IMR-90 (cell line): ENCODE data around the gene GPC6. TPM values are rescaled to one million over a fixed set of nuclear protein-coding genes. Genes with fewer than 3 reads are reported as not detected.

Source experiments
- ATAC-seq: fragments of 200-7000 bp; cut with Tn5 transposase; 2 replicates; pipeline ENCODE4 v1.9.1; 2020; ENCODE audit warnings: low read depth, mild to moderate bottlenecking, moderate library complexity
- BruUV-seq: library from RNA; stranded (reverse); fragments of 400-500 nt; replicated peaks from 2 replicates; lab custom pipeline; 2021; lab: Mats Ljungman, UMichigan
- CTCF ChIA-PET: fragments of 300-600 bp; formaldehyde crosslinking; extraction: SDS; loops from one replicate; lab custom pipeline; 2021; ENCODE audit warnings: antibody characterized with exemption; lab: Yijun Ruan, JAX
- POLR2A ChIA-PET: fragments of 300-600 bp; sonication (Branson Sonifier 250); formaldehyde crosslinking; loops from one replicate; lab custom pipeline; 2022; ENCODE audit warnings: antibody characterized with exemption; ENCODE audit not compliant: unreplicated experiment; lab: Charles Lee
- DNase-seq: peaks from one replicate; pipeline ENCODE4 v3.0.0; 2013
- H2AFZ ChIP-seq: replicated peaks from 2 replicates; pipeline ENCODE3; 2013; ENCODE audit warnings: low read length, mild to moderate bottlenecking; ENCODE audit not compliant: poor library complexity
- H2AK5ac ChIP-seq: 2 replicates; pipeline ENCODE4 v1.6.1; 2013; ENCODE audit warnings: low read depth, low read length, inconsistent platforms
- H2AK9ac ChIP-seq: replicated peaks from 2 replicates; pipeline ENCODE3; 2013; ENCODE audit warnings: mild to moderate bottlenecking, low read depth, low read length, moderate library complexity; ENCODE audit not compliant: poor library complexity
- H2BK120ac ChIP-seq: 2 replicates; pipeline ENCODE4 v1.6.1; 2013; ENCODE audit warnings: low read depth, low read length, inconsistent platforms
- H2BK15ac ChIP-seq: 3 replicates; pipeline ENCODE4 v1.6.1; 2013; ENCODE audit warnings: low read depth, low read length, inconsistent platforms
- H2BK20ac ChIP-seq: 2 replicates; pipeline ENCODE4 v1.6.1; 2013; ENCODE audit warnings: low read depth, mild to moderate bottlenecking, inconsistent platforms, low read length, moderate library complexity
- H2BK5ac ChIP-seq: 2 replicates; pipeline ENCODE4 v1.6.1; 2013; ENCODE audit warnings: mild to moderate bottlenecking, low read depth, low read length, inconsistent platforms; ENCODE audit not compliant: poor library complexity, severe bottlenecking
- H3K14ac ChIP-seq: replicated peaks from 2 replicates; pipeline ENCODE4 v1.6.1; 2013; ENCODE audit warnings: low read depth, low read length, inconsistent platforms
- H3K18ac ChIP-seq: 2 replicates; pipeline ENCODE4 v1.6.1; 2013; ENCODE audit warnings: low read depth, low read length, control low read depth
- H3K23ac ChIP-seq: 2 replicates; pipeline ENCODE4 v1.6.1; 2013; ENCODE audit warnings: low read depth, low read length, inconsistent platforms
- H3K27ac ChIP-seq: 2 replicates; pipeline ENCODE4 v1.5.1; 2013; ENCODE audit warnings: mild to moderate bottlenecking, control low read depth, low read length; ENCODE audit not compliant: insufficient read depth
- H3K27me3 ChIP-seq: 2 replicates; pipeline ENCODE4 v1.6.1; 2013; ENCODE audit warnings: low read length; ENCODE audit not compliant: control insufficient read depth, insufficient read depth
- H3K36me3 ChIP-seq: 2 replicates; pipeline ENCODE4 v1.6.1; 2013; ENCODE audit warnings: low read length, mixed read lengths; ENCODE audit not compliant: control insufficient read depth, insufficient read depth
- H3K4ac ChIP-seq: 2 replicates; pipeline ENCODE4 v1.6.1; 2013; ENCODE audit warnings: low read depth, low read length, inconsistent platforms
- H3K4me1 ChIP-seq: 2 replicates; pipeline ENCODE4 v1.6.1; 2013; ENCODE audit warnings: low read length, mixed read lengths; ENCODE audit not compliant: control insufficient read depth, insufficient read depth
- H3K4me2 ChIP-seq: 2 replicates; pipeline ENCODE4 v1.6.1; 2013; ENCODE audit warnings: low read depth, mild to moderate bottlenecking, control low read depth, low read length, moderate library complexity
- H3K4me3 ChIP-seq: 2 replicates; pipeline ENCODE4 v1.5.1; 2013; ENCODE audit warnings: low read depth, mild to moderate bottlenecking, control low read depth, low read length, moderate library complexity; ENCODE audit not compliant: insufficient read depth
- H3K56ac ChIP-seq: 2 replicates; pipeline ENCODE4 v1.6.1; 2013; ENCODE audit warnings: low read length, inconsistent platforms; ENCODE audit not compliant: insufficient read depth; ENCODE audit errors: extremely low read depth
- H3K79me1 ChIP-seq, 2 experiments: 2 replicates each; pipeline ENCODE4 v1.6.1; 2013; ENCODE audit warnings: low read length in 2 of 2, inconsistent platforms in 1 of 2, low read depth in 1 of 2
- H3K9ac ChIP-seq: 2 replicates; pipeline ENCODE4 v1.6.1; 2013; ENCODE audit warnings: low read depth, low read length, control low read depth
- H3K9me1 ChIP-seq: 2 replicates; pipeline ENCODE4 v1.6.1; 2013; ENCODE audit warnings: low read length, inconsistent platforms; ENCODE audit not compliant: insufficient read depth
- H3K9me3 ChIP-seq: 2 replicates; pipeline ENCODE4 v1.6.1; 2013; ENCODE audit warnings: low read length; ENCODE audit not compliant: control insufficient read depth, insufficient read depth
- H4K20me1 ChIP-seq: 2 replicates; pipeline ENCODE4 v1.6.1; 2013; ENCODE audit warnings: low read length, inconsistent platforms; ENCODE audit not compliant: insufficient read depth
- H4K5ac ChIP-seq: 2 replicates; pipeline ENCODE4 v1.6.1; 2013; ENCODE audit warnings: mild to moderate bottlenecking, low read depth, low read length, control low read depth
- H4K8ac ChIP-seq, 2 experiments: 2 replicates each; pipeline ENCODE4 v1.6.1; 2013; ENCODE audit warnings: low read depth in 2 of 2, low read length in 2 of 2, control low read depth in 1 of 2, inconsistent platforms in 1 of 2
- H4K91ac ChIP-seq: 2 replicates; pipeline ENCODE4 v1.6.1; 2013; ENCODE audit warnings: low read depth, low read length, inconsistent platforms; ENCODE audit not compliant: insufficient read depth
- BHLHE40 ChIP-seq: fragments of 150-350 bp; IDR thresholded peaks from 2 replicates; pipeline ENCODE4 v1.6.1; 2016; ENCODE audit warnings: mild to moderate bottlenecking, low read depth, low read length
- CEBPB ChIP-seq: IDR thresholded peaks from 2 replicates; pipeline ENCODE4 v1.6.1; 2012; ENCODE audit warnings: low read depth, low read length, improper control_type of control experiment
- CHD1 ChIP-seq: IDR thresholded peaks from 2 replicates; pipeline ENCODE4 v1.6.1; 2012; ENCODE audit warnings: low read depth, low read length, improper control_type of control experiment
- FOS ChIP-seq: fragments of 150-350 bp; IDR thresholded peaks from 2 replicates; pipeline ENCODE4 v1.6.1; 2016; ENCODE audit warnings: low read depth, low read length
- MAFK ChIP-seq: IDR thresholded peaks from 2 replicates; pipeline ENCODE4 v1.6.1; 2012; ENCODE audit warnings: low read depth, low read length, improper control_type of control experiment
- MAZ ChIP-seq: IDR thresholded peaks from 2 replicates; pipeline ENCODE4 v1.6.1; 2012; ENCODE audit warnings: low read depth, mild to moderate bottlenecking, low read length, improper control_type of control experiment, moderate library complexity, borderline replicate concordance
- MXI1 ChIP-seq: IDR thresholded peaks from 2 replicates; pipeline ENCODE4 v1.6.1; 2012; ENCODE audit warnings: low read depth, mild to moderate bottlenecking, low read length, moderate library complexity, borderline replicate concordance
- NFE2L2 ChIP-seq: fragments of 150-350 bp; IDR thresholded peaks from 2 replicates; pipeline ENCODE4 v1.6.1; 2016; ENCODE audit warnings: low read depth, mild to moderate bottlenecking, low read length
- POLR2A ChIP-seq: IDR thresholded peaks from 2 replicates; pipeline ENCODE4 v1.6.1; 2012; ENCODE audit warnings: mild to moderate bottlenecking, low read depth, low read length
- RAD21 ChIP-seq: IDR thresholded peaks from 2 replicates; pipeline ENCODE4 v1.6.1; 2012; ENCODE audit warnings: low read length, improper control_type of control experiment
- RCOR1 ChIP-seq: IDR thresholded peaks from 2 replicates; pipeline ENCODE4 v1.6.1; 2012; ENCODE audit warnings: mild to moderate bottlenecking, low read length, improper control_type of control experiment; ENCODE audit not compliant: insufficient replicate concordance
- RFX5 ChIP-seq: IDR thresholded peaks from 2 replicates; pipeline ENCODE4 v1.8.0; 2012; ENCODE audit warnings: low read depth, mild to moderate bottlenecking, low read length, moderate library complexity
- SMC3 ChIP-seq: fragments of 150-350 bp; IDR thresholded peaks from 2 replicates; pipeline ENCODE4 v1.6.1; 2016; ENCODE audit warnings: low read depth, mild to moderate bottlenecking, antibody characterized with exemption, low read length, moderate library complexity
- WGBS, 2 experiments: methylation state at CpG; one replicate each; pipeline versions ENCODE4 v1.1.5 to v1.1.7; 2013; ENCODE audit warnings: missing lambda C conversion rate in 2 of 2; ENCODE audit not compliant: insufficient read length in 1 of 2; ENCODE audit errors: extremely low coverage in 2 of 2; 5-methylcytosine and 5-hydroxymethylcytosine counted together
- dilution Hi-C: fragments of 300-500 bp; cut with HindIII; formaldehyde crosslinking; loops from one replicate; pipeline ENCODE4 v1.14.3; 2018; ENCODE audit warnings: low sequenced_read_pairs; ENCODE audit not compliant: unreplicated experiment
- in situ Hi-C: fragments of 300-500 bp; cut with MboI; formaldehyde crosslinking; loops from 3 replicates; pipeline ENCODE4 v1.14.3; 2019; ENCODE audit warnings: low sequenced_read_pairs, inconsistent platforms, mixed read lengths
- intact Hi-C: fragments of 100-400 bp; cut with micrococcal nuclease; formaldehyde crosslinking; loops from 2 replicates; pipeline ENCODE4 v1.10.0; 2022
- polyA plus RNA-seq, 3 experiments: library from polyadenylated mRNA; depleted of rRNA; stranded (reverse); fragments of >200 nt; gene quantifications; 2 replicates each; pipeline ENCODE4 v1.2.3, GENCODE V29; 2012; ENCODE audit warnings: low replicate concordance in 1 of 3
- total RNA-seq: library from RNA; depleted of rRNA; stranded (reverse); fragments of >200 nt; gene quantifications from 2 replicates; pipeline ENCODE4 v1.2.3, GENCODE V29; 2012
- TF ChIP-seq, protein P1 (sequence below): fragments of 150-350 bp; IDR thresholded peaks from 2 replicates; pipeline ENCODE4 v1.6.1; 2016; ENCODE audit warnings: low read depth, mild to moderate bottlenecking, low read length, moderate library complexity, borderline replicate concordance
- TF ChIP-seq, protein P2 (sequence below): fragments of 150-350 bp; IDR thresholded peaks from 2 replicates; pipeline ENCODE4 v1.6.1; 2017; ENCODE audit warnings: mild to moderate bottlenecking, antibody characterized with exemption, low read length, low read depth
- TF ChIP-seq, protein P3 (sequence below): conservative IDR thresholded peaks from 2 replicates; pipeline ENCODE4 v1.5.1; 2012; ENCODE audit warnings: mild to moderate bottlenecking, low read depth, low read length, improper control_type of control experiment

GPC6 gene
- total and polyA plus RNA-seq, 2 of the 4 experiments (the other 2 are of a cell fraction): 14.9 to 39.4 TPM

DNA sequence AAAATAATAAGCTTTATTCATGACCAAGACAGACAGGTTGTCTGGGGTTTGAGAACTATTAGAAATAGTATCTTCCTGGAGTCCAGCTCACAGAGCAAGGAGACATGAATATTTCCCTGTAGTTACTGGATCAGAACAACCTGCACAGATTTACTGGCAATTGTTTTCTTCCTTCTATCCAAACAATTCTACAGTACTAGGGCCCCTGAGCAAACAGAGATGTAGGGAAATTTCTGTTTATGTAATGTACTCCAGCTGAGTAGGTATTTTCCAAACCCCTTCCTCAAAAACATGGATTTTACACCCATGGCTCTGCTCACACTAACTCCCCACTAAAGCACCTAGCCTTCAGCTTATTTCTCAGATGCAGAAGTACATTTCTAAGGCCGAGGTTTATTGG is 557.6 kb downstream of the GPC6 start:
- Histone ChIP-seq H3K23ac (no peak overlapping the region), H4K91ac (no peak overlapping the region), H3K14ac (no peak overlapping the region), H3K36me3 (no peaks in the 10 kb centered on the region), H2AK5ac (no peak overlapping the region), H3K4me1 (no peaks in the 10 kb centered on the region), H3K79me1 (no peaks in the 10 kb centered on the region), H3K9me3 (no peaks in the 10 kb centered on the region), H3K4me3 (no peak overlapping the region), H3K9me1 (no peaks in the 10 kb centered on the region), H4K8ac (no peak overlapping the region), H3K27ac (no peak overlapping the region), H3K9ac (no peak overlapping the region), H3K4me2 (no peak overlapping the region), H2BK15ac (no peak overlapping the region), H2BK20ac (no peak overlapping the region), H3K4ac (no peak overlapping the region), H2BK120ac (no peak overlapping the region), H2AFZ (no peak overlapping the region), H2BK5ac (no peak overlapping the region), H3K56ac (no peak overlapping the region), H3K27me3 (no peaks in the 10 kb centered on the region), H4K5ac (no peak overlapping the region), H4K20me1 (no peaks in the 10 kb centered on the region), H2AK9ac (no peak overlapping the region), H3K18ac (no peak overlapping the region; the same call in 1 of the 2 replicates)
- ChIA-PET POLR2A (no interaction called here), CTCF (no interaction called here)
- in situ Hi-C loops (no loop called here), dilution Hi-C loops (no loop called here), intact Hi-C loops (no loop called here)
- WGBS, 2 experiments: no CpG with 5 or more reads among the region's 1 CpG
- TF ChIP-seq RAD21 (no peak), MAZ (no peak), CHD1 (no peak), BHLHE40 (no peak), RFX5 (no peak), RCOR1 (no peak), NFE2L2 (no peak), POLR2A (no peak), MAFK (no peak), SMC3 (no peak), MXI1 (no peak), FOS (no peak), CEBPB (no peak)
- TF ChIP-seq, protein P1, sequence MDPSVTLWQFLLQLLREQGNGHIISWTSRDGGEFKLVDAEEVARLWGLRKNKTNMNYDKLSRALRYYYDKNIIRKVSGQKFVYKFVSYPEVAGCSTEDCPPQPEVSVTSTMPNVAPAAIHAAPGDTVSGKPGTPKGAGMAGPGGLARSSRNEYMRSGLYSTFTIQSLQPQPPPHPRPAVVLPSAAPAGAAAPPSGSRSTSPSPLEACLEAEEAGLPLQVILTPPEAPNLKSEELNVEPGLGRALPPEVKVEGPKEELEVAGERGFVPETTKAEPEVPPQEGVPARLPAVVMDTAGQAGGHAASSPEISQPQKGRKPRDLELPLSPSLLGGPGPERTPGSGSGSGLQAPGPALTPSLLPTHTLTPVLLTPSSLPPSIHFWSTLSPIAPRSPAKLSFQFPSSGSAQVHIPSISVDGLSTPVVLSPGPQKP: no peak
- TF ChIP-seq, protein P2, sequence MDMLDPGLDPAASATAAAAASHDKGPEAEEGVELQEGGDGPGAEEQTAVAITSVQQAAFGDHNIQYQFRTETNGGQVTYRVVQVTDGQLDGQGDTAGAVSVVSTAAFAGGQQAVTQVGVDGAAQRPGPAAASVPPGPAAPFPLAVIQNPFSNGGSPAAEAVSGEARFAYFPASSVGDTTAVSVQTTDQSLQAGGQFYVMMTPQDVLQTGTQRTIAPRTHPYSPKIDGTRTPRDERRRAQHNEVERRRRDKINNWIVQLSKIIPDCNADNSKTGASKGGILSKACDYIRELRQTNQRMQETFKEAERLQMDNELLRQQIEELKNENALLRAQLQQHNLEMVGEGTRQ: no peak
- TF ChIP-seq, protein P3, sequence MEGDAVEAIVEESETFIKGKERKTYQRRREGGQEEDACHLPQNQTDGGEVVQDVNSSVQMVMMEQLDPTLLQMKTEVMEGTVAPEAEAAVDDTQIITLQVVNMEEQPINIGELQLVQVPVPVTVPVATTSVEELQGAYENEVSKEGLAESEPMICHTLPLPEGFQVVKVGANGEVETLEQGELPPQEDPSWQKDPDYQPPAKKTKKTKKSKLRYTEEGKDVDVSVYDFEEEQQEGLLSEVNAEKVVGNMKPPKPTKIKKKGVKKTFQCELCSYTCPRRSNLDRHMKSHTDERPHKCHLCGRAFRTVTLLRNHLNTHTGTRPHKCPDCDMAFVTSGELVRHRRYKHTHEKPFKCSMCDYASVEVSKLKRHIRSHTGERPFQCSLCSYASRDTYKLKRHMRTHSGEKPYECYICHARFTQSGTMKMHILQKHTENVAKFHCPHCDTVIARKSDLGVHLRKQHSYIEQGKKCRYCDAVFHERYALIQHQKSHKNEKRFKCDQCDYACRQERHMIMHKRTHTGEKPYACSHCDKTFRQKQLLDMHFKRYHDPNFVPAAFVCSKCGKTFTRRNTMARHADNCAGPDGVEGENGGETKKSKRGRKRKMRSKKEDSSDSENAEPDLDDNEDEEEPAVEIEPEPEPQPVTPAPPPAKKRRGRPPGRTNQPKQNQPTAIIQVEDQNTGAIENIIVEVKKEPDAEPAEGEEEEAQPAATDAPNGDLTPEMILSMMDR: no peak
- DNase-seq (no peak), ATAC-seq (no peak)
- BruUV-seq: no TSS peak
